ENCODE results near the gene TMEM41B. TPM values are rescaled to one million over a fixed set of nuclear protein-coding genes. Genes with fewer than 3 reads are reported as not detected.
"Not testable (repeated sequence)": the region's sequence is repeated elsewhere in the genome, so short reads cannot be mapped to it uniquely, and the experiment has no call there.

TMEM41B gene
- total RNA-seq, 1 donor, result 37.8 TPM

- TF ChIP-seq, protein P1, sequence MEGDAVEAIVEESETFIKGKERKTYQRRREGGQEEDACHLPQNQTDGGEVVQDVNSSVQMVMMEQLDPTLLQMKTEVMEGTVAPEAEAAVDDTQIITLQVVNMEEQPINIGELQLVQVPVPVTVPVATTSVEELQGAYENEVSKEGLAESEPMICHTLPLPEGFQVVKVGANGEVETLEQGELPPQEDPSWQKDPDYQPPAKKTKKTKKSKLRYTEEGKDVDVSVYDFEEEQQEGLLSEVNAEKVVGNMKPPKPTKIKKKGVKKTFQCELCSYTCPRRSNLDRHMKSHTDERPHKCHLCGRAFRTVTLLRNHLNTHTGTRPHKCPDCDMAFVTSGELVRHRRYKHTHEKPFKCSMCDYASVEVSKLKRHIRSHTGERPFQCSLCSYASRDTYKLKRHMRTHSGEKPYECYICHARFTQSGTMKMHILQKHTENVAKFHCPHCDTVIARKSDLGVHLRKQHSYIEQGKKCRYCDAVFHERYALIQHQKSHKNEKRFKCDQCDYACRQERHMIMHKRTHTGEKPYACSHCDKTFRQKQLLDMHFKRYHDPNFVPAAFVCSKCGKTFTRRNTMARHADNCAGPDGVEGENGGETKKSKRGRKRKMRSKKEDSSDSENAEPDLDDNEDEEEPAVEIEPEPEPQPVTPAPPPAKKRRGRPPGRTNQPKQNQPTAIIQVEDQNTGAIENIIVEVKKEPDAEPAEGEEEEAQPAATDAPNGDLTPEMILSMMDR (IDR thresholded peaks at IDR 0.05; ENCODE audit: insufficient read depth, low read length), result no peak
- no peak overlapping the region for H3K4me3 ChIP-seq (ENCODE audit: low read depth, low read length)
- no peak for DNase-seq (ENCODE audit: low read depth)
Measured at GRCh38 chr11:9253086-9253485, 61.3 kb downstream of the TMEM41B start.

DNA sequence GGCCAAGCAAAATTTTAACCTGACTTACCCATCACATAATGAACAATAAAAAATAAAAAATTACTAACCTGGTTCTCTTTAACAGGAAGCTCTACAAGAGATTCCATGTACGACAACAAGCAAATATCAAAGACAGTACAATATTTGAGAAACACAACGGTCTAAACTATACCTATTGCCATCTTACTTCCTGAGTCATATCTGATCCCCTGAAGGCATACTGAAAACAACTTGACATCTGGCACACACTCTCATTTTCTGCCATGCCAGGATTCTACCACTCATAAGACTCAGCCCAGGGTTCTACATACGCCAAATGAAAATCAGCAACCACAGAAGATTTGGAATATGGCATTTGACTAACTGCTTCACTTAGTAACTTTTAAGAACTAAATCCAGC, 63.1 kb downstream of the TMEM41B start:
- no peak for DNase-seq (ENCODE audit: low read depth)
- TF ChIP-seq, protein P1 (IDR thresholded peaks at IDR 0.05; ENCODE audit: insufficient read depth, low read length), result no peak
- no peak overlapping the region for H3K4me3 ChIP-seq (ENCODE audit: low read depth, low read length)

- TF ChIP-seq, protein P1 (IDR thresholded peaks at IDR 0.05; ENCODE audit: insufficient read depth, low read length), result no peak
- peak; percentile 66 for DNase-seq (ENCODE audit: low read depth)
- no peak overlapping the region for H3K4me3 ChIP-seq (ENCODE audit: low read depth, low read length)
Measured at GRCh38 chr11:9250139-9250582, 64.2 kb downstream of the TMEM41B start.

DNA sequence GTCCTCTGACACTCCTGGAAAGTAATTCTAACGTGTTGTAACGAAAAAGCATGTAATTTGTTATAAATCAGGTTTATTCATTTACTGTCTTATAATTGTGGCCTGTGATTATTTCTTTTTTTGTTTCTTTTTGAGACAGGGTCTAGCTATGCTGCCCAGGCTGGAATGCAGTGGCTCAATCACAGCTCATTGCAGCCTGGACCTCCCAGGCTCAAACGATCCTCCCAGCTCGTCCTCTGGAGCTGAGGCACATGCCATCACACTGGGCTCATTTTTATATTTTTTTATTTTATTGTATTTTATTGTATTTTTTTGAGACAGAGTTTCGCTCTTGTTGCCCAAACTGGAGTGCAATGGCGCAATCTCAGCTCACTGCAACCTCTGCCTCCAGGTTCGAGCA, 65.1 kb downstream of the TMEM41B start:
- no peak for DNase-seq (ENCODE audit: low read depth)
- TF ChIP-seq, protein P1 (IDR thresholded peaks at IDR 0.05; ENCODE audit: insufficient read depth, low read length), result no peak
- H3K4me3 ChIP-seq (ENCODE audit: low read depth, low read length), result no peak overlapping the region

DNA sequence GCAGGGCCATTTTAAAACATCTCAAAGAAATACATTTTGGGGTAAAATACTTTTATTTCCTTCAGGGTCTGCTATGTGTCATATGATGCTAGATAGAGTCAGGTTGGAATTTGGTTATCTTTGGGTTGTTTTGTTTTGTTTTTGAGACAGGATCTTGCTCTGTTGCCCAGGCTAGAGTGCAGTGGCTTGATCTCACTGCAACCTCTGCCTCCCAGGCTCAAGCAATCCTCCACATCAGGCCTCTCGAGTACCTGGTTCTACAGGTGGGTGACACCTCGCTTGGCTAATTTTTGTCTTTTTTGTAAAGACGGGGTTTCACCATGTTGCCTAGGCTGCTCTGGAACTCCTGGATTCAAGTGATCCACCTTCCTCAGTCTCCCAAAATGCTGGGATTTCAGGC, 66.5 kb downstream of the TMEM41B start:
- TF ChIP-seq, protein P1 (IDR thresholded peaks at IDR 0.05; ENCODE audit: insufficient read depth, low read length), result no peak
- no peak overlapping the region for H3K4me3 ChIP-seq (ENCODE audit: low read depth, low read length)
- DNase-seq (ENCODE audit: low read depth), result no peak

DNA sequence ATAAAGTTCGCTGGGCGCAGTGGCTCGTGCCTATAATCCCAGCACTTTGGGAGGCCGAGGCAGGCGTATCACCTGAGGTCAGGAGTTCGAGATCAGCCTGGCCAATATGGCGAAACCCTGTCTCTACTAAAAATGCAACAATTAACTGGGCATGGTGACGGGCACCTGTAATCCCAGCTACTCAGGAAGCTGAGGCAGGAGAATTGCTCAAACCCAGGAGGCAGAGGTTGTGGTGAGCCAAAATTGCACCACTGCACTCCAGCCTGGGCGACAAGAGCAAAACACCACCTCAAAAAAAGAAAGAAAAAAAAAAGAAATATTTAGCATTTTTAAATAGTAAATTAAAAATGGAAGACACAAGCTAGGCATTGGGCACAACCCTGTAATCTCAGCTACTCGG, 78.2 kb downstream of the TMEM41B start:
- H3K4me3 ChIP-seq (ENCODE audit: low read depth, low read length); DNase-seq (ENCODE audit: low read depth): not testable (repeated sequence)

DNA sequence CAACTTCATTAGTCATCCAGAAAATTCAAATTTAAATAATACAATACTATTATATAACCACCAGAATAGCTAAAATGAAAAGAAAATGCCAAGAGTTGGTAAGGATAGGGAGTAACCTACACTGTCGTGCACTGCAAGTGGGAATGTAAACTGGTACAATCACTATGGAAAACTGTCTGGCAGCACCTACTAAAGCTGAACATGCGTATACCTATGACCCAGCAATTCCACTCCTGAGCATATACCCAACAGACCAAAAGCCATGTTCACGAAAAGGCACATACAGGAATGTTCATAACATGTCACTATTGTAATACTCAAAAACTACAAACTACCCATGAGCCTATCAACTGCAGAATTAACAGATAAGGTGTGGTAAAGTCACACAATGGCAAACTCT, 81.9 kb downstream of the TMEM41B start:
- H3K4me3 ChIP-seq (ENCODE audit: low read depth, low read length), result no peak overlapping the region
- TF ChIP-seq, protein P1 (IDR thresholded peaks at IDR 0.05; ENCODE audit: insufficient read depth, low read length), result no peak
- DNase-seq (ENCODE audit: low read depth), result no peak

All from fibroblast of the aortic adventitia (primary cell).